ENCODE results near the gene FGF14.

The FGF14 gene

GRCh38 chr13:102392481-102393209 lies 9.2 kb downstream of the FGF14 start:
- H3K4me3 Mint-ChIP-seq = no peak overlapping the region
- H3K4me1 Mint-ChIP-seq (ENCODE audit: low read depth) = peaks cover 16% of the 10 kb centered on the region
- no peaks in the 10 kb centered on the region for H3K9me3 Mint-ChIP-seq
- H3K36me3 Mint-ChIP-seq (ENCODE audit: low read depth) = no peaks in the 10 kb centered on the region
- H3K27me3 Mint-ChIP-seq (ENCODE audit: low read depth) = peaks cover 28% of the 10 kb centered on the region
- no peak overlapping the region for H3K27ac Mint-ChIP-seq

GRCh38 chr13:102386461-102386860 lies 15.4 kb downstream of the FGF14 start:
- H3K9me3 Mint-ChIP-seq = no peaks in the 10 kb centered on the region
- H3K27ac Mint-ChIP-seq = no peak overlapping the region
- no peaks in the 10 kb centered on the region for H3K36me3 Mint-ChIP-seq (ENCODE audit: low read depth)
- H3K4me3 Mint-ChIP-seq = no peak overlapping the region
- H3K27me3 Mint-ChIP-seq (ENCODE audit: low read depth) = peaks cover 33% of the 10 kb centered on the region
- H3K4me1 Mint-ChIP-seq (ENCODE audit: low read depth) = no peaks in the 10 kb centered on the region

DNA sequence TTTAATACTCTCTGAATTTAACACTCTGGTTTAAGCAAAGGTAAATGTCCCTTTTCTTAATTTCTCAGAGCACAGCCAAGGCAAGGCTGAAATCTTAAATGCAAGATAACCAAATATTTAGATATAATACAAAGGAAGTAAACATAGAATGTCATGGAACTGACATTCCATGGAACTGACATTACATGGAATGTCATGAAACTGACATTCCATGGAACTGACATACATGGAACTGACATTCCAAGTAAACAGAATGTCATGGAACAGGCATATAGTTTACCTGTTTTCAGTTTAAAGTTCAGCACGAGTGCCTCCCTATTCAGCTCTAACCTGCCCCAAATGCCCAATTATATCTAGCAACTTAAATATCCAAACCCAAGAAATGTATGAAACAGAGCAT lies 21.8 kb downstream of the FGF14 start:
- Mint-ChIP-seq H3K9me3 (no peaks in the 10 kb centered on the region), H3K4me1 (ENCODE audit: low read depth) (no peaks in the 10 kb centered on the region), H3K4me3 (no peak overlapping the region), H3K27ac (no peak overlapping the region), H3K36me3 (ENCODE audit: low read depth) (no peaks in the 10 kb centered on the region), H3K27me3 (ENCODE audit: low read depth) (peaks cover 21% of the 10 kb centered on the region)

DNA sequence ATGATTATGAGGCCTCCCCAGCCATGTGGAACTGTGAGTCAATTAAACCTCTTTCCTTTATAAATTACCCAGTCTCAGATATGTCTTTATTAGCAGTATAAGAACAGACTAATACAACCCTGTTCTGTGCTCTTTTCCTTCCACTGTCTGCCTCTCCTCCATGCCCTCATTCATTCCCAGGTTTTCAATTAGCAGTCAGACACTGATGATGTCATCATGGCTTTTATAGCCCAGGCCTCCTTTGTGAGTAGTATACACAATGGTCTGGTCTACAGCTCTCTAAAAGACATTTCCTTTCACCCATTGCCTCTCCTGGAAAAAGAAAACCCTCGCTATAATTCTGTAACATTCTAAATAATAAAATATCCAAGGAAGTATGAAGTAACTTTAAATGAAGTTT lies 25.5 kb downstream of the FGF14 start:
- Mint-ChIP-seq H3K4me3 (no peak overlapping the region), H3K4me1 (ENCODE audit: low read depth) (no peaks in the 10 kb centered on the region), H3K9me3 (no peaks in the 10 kb centered on the region), H3K36me3 (ENCODE audit: low read depth) (no peaks in the 10 kb centered on the region), H3K27ac (no peak overlapping the region), H3K27me3 (ENCODE audit: low read depth) (no peaks in the 10 kb centered on the region)

DNA sequence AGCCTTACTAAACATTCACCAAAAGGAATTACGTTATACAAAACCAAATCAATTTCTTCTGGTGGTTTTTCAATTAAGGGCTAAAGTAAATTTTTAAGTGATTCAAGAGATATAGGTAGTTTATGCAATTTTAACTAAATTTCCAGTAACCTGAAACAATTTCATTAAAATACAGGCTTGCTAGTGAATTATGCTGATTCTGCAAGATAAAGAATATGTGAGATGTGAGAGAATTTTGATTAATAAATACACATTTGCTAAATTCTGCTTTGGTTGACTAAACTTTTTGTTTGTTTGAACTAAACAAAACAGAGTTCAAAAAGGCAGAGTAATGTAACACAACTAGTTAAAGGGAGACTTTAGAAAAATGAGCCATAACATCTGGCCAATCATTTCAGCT lies 27.1 kb downstream of the FGF14 start:
- Mint-ChIP-seq H3K27ac (no peak overlapping the region), H3K4me3 (no peak overlapping the region), H3K27me3 (ENCODE audit: low read depth) (no peaks in the 10 kb centered on the region), H3K36me3 (ENCODE audit: low read depth) (no peaks in the 10 kb centered on the region), H3K9me3 (no peaks in the 10 kb centered on the region), H3K4me1 (ENCODE audit: low read depth) (no peaks in the 10 kb centered on the region)

GRCh38 chr13:102374233-102374632 lies 27.6 kb downstream of the FGF14 start:
- Mint-ChIP-seq H3K9me3 (no peaks in the 10 kb centered on the region), H3K36me3 (ENCODE audit: low read depth) (no peaks in the 10 kb centered on the region), H3K27me3 (ENCODE audit: low read depth) (no peaks in the 10 kb centered on the region), H3K4me1 (ENCODE audit: low read depth) (no peaks in the 10 kb centered on the region), H3K27ac (no peak overlapping the region), H3K4me3 (no peak overlapping the region)

DNA sequence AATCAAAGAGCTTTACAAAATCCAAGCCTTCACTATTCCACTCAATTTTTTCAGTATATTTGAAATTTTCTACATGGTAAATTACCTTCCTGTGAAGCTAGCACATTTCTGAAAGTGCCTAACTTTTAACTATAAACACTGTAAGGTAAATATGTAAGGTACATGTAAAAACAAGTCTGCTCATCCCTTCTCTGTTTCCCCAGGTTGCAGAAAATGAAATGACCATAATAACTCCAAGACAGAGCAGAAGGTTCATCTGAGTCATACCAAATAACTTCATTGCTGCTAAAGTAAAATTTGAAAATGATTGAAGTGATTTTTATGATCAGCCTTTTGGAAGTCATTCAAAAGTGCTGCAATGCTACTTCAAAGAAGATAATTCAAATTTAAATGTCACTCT lies 28.6 kb downstream of the FGF14 start:
- Mint-ChIP-seq H3K4me1 (ENCODE audit: low read depth) (no peaks in the 10 kb centered on the region), H3K27ac (no peak overlapping the region), H3K27me3 (ENCODE audit: low read depth) (no peaks in the 10 kb centered on the region), H3K9me3 (no peaks in the 10 kb centered on the region), H3K36me3 (ENCODE audit: low read depth) (no peaks in the 10 kb centered on the region), H3K4me3 (no peak overlapping the region)

DNA sequence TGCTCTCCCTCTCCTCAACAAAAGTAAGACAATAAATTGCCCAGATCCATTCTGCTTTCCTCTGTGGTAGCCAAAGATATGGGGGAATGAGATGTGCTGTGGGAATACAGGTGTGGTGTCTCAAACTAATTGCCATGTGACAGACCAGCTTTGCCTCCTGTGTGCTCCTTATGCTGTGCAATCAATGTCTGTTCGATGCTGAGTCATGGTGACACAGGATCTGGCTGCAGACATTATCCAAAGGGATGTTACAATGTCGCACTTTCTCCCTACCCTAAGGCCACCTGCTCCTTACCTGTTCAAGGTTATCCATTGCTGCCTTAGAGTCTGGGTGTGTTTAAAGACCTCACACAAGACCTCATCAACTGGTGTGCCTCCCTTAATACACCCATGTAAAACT lies 32.5 kb downstream of the FGF14 start:
- H3K27me3 Mint-ChIP-seq (ENCODE audit: low read depth) = no peaks in the 10 kb centered on the region
- no peak overlapping the region for H3K4me3 Mint-ChIP-seq
- H3K27ac Mint-ChIP-seq = no peak overlapping the region
- H3K36me3 Mint-ChIP-seq (ENCODE audit: low read depth) = no peaks in the 10 kb centered on the region
- no peaks in the 10 kb centered on the region for H3K4me1 Mint-ChIP-seq (ENCODE audit: low read depth)
- H3K9me3 Mint-ChIP-seq = no peaks in the 10 kb centered on the region

DNA sequence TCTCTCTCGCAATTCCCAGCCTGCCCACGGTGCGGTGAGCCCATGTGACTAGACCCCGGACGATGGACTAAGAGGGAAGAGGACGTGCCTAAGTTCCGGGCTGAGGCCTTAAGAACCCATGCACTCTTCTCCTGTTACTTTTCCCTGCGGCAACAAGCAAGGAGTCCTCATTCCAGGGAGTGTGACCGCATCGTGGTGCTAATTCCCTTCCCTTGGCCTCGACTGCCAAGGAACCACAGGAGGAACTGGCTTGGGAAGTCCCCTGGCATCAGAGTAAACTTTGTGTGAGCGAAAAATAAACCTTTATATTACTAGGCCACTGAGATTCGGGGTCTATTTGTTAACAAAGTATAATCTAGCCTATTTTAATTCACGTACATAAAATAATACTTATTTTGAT lies 34.0 kb downstream of the FGF14 start:
- no peak overlapping the region for H3K4me3 Mint-ChIP-seq
- H3K27ac Mint-ChIP-seq = no peak overlapping the region
- no peaks in the 10 kb centered on the region for H3K36me3 Mint-ChIP-seq (ENCODE audit: low read depth)
- no peaks in the 10 kb centered on the region for H3K27me3 Mint-ChIP-seq (ENCODE audit: low read depth)
- H3K9me3 Mint-ChIP-seq = no peaks in the 10 kb centered on the region
- no peaks in the 10 kb centered on the region for H3K4me1 Mint-ChIP-seq (ENCODE audit: low read depth)

GRCh38 chr13:102361113-102361512 lies 40.7 kb downstream of the FGF14 start:
- H3K4me3 Mint-ChIP-seq = no peak overlapping the region
- no peaks in the 10 kb centered on the region for H3K9me3 Mint-ChIP-seq
- no peak overlapping the region for H3K27ac Mint-ChIP-seq
- no peaks in the 10 kb centered on the region for H3K4me1 Mint-ChIP-seq (ENCODE audit: low read depth)
- peaks cover 3% of the 10 kb centered on the region for H3K27me3 Mint-ChIP-seq (ENCODE audit: low read depth)
- H3K36me3 Mint-ChIP-seq (ENCODE audit: low read depth) = no peaks in the 10 kb centered on the region

- H3K27ac Mint-ChIP-seq = no peak overlapping the region
- no peak overlapping the region for H3K4me3 Mint-ChIP-seq
- H3K36me3 Mint-ChIP-seq (ENCODE audit: low read depth) = no peaks in the 10 kb centered on the region
Observed at GRCh38 chr13:102359264-102359663, 42.6 kb downstream of the FGF14 start.

GRCh38 chr13:102355251-102355650 lies 46.6 kb downstream of the FGF14 start:
- H3K27me3 Mint-ChIP-seq (ENCODE audit: low read depth) = peaks cover 3% of the 10 kb centered on the region
- no peak overlapping the region for H3K4me3 Mint-ChIP-seq
- H3K4me1 Mint-ChIP-seq (ENCODE audit: low read depth) = no peaks in the 10 kb centered on the region
- H3K36me3 Mint-ChIP-seq (ENCODE audit: low read depth) = no peaks in the 10 kb centered on the region
- no peak overlapping the region for H3K27ac Mint-ChIP-seq
- no peaks in the 10 kb centered on the region for H3K9me3 Mint-ChIP-seq

More at GRCh38 chr13:102359264-102359663, 42.6 kb downstream of the FGF14 start:
- Mint-ChIP-seq H3K4me1 (ENCODE audit: low read depth) (no peaks in the 10 kb centered on the region), H3K27me3 (ENCODE audit: low read depth) (peaks cover 3% of the 10 kb centered on the region), H3K9me3 (no peaks in the 10 kb centered on the region)

- Mint-ChIP-seq H3K4me3 (no peak overlapping the region), H3K9me3 (no peaks in the 10 kb centered on the region), H3K27ac (no peak overlapping the region), H3K36me3 (ENCODE audit: low read depth) (no peaks in the 10 kb centered on the region), H3K4me1 (ENCODE audit: low read depth) (no peaks in the 10 kb centered on the region), H3K27me3 (ENCODE audit: low read depth) (peaks cover 6% of the 10 kb centered on the region)
Observed at GRCh38 chr13:102354011-102354410, 47.8 kb downstream of the FGF14 start.

DNA sequence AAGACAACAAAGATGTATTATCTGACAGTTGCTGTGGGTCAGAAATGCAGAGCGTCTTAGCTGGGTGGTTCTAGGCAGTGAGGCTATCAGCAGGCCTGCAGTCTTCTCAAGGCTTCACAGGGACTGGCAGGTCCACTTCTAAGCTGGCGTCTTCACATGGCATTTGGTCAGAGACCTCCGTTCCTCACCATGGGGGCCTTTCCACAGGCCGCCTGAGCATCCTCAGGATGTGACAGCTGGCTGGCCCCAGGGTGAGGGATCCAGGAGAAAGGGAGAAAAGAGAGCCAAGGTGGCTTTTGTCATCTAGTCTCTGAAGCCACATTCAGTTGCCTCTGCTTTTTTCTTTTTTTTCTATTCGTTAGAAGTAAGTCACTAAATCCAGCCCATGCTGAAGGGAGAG lies 50.3 kb downstream of the FGF14 start:
- no peak overlapping the region for H3K27ac Mint-ChIP-seq
- no peak overlapping the region for H3K4me3 Mint-ChIP-seq
- H3K9me3 Mint-ChIP-seq = no peaks in the 10 kb centered on the region
- H3K4me1 Mint-ChIP-seq (ENCODE audit: low read depth) = no peaks in the 10 kb centered on the region
- H3K27me3 Mint-ChIP-seq (ENCODE audit: low read depth) = peaks cover 3% of the 10 kb centered on the region
- H3K36me3 Mint-ChIP-seq (ENCODE audit: low read depth) = no peaks in the 10 kb centered on the region

DNA sequence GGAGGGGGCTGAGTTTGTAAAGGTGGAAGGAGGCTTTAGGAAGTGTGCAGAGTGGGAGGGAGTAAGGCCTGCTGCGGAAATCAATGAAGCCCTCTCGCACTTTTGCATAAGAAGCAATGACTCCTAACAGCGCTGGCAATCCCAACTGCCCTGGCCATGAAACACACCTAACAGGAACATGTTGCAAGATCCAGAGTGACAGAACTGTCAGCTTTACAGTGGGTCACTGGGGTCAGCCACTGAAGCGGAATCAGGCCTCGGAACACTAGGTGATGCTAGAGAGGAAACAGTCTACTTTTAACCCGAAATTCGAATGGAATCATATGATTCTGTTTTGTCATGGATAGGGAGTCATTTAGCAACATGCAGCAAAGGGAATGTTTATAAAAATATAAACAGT lies 54.4 kb downstream of the FGF14 start:
- Mint-ChIP-seq H3K4me1 (ENCODE audit: low read depth) (no peaks in the 10 kb centered on the region), H3K27me3 (ENCODE audit: low read depth) (peaks cover 8% of the 10 kb centered on the region), H3K9me3 (no peaks in the 10 kb centered on the region), H3K4me3 (no peak overlapping the region), H3K27ac (no peak overlapping the region), H3K36me3 (ENCODE audit: low read depth) (no peaks in the 10 kb centered on the region)

DNA sequence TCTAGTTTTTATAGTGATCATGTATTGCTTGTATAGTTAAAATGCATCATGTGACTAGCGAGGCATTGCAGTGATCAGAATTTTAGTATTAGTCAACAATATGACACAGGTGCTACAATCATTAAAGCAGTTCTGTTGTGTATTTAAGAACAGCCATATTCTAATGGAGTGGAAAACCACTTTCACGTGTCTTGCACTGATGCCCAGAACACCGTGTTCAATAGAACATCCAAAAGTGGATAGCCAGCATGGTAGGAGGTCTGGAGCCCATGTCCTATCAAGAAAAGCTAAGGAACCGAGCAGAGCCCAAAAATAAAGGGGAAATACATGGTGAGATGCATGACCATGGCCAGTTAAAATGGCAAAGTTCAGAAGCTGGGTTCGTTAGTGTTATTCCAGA lies 55.1 kb downstream of the FGF14 start:
- Mint-ChIP-seq H3K27ac (no peak overlapping the region), H3K9me3 (no peaks in the 10 kb centered on the region), H3K36me3 (ENCODE audit: low read depth) (no peaks in the 10 kb centered on the region), H3K27me3 (ENCODE audit: low read depth) (peaks cover 8% of the 10 kb centered on the region), H3K4me1 (ENCODE audit: low read depth) (no peaks in the 10 kb centered on the region), H3K4me3 (no peak overlapping the region)
